ENCODE measurements around the gene MBD5. TPM values are rescaled to one million over a fixed set of nuclear protein-coding genes. Genes with fewer than 3 reads are reported as not detected.

Gene MBD5
- total RNA-seq, 4 donors from 2014 or later, result 11.9 to 51.9 (median 19.7) TPM

- Histone ChIP-seq H3K27me3 (no peaks in the 10 kb centered on the region), H3K36me3 (peaks cover 6% of the 10 kb centered on the region), H3K4me3 (no peak overlapping the region), H3K9me3 (no peaks in the 10 kb centered on the region), H3K4me1 (no peaks in the 10 kb centered on the region), H3K27ac (no peak overlapping the region)
- WGBS, result 86% methylated on average over 2 of the region's 2 CpGs
- DNase-seq (ENCODE audit: low spot score in 2 of 2), result no peak
- TF ChIP-seq POLR2A (IDR thresholded peaks at IDR 0.05) (no peak), EP300 (IDR thresholded peaks at IDR 0.05) (no peak), POLR2AphosphoS5 (IDR thresholded peaks at IDR 0.05) (no peak)
- TF ChIP-seq, protein P1, sequence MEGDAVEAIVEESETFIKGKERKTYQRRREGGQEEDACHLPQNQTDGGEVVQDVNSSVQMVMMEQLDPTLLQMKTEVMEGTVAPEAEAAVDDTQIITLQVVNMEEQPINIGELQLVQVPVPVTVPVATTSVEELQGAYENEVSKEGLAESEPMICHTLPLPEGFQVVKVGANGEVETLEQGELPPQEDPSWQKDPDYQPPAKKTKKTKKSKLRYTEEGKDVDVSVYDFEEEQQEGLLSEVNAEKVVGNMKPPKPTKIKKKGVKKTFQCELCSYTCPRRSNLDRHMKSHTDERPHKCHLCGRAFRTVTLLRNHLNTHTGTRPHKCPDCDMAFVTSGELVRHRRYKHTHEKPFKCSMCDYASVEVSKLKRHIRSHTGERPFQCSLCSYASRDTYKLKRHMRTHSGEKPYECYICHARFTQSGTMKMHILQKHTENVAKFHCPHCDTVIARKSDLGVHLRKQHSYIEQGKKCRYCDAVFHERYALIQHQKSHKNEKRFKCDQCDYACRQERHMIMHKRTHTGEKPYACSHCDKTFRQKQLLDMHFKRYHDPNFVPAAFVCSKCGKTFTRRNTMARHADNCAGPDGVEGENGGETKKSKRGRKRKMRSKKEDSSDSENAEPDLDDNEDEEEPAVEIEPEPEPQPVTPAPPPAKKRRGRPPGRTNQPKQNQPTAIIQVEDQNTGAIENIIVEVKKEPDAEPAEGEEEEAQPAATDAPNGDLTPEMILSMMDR (IDR thresholded peaks at IDR 0.05), result no peak
Measured at GRCh38 chr2:148042219-148042618, 21.3 kb downstream of the MBD5 start.

- no peaks in the 10 kb centered on the region for H3K27me3 ChIP-seq
- 68% methylated on average over 2 of the region's 2 CpGs for WGBS
- no peaks in the 10 kb centered on the region for H3K4me1 ChIP-seq
- no peak for DNase-seq (ENCODE audit: low spot score in 2 of 2)
- peaks cover 6% of the 10 kb centered on the region for H3K36me3 ChIP-seq
- no peaks in the 10 kb centered on the region for H3K9me3 ChIP-seq
- no peak for TF ChIP-seq EP300 (IDR thresholded peaks at IDR 0.05)
- TF ChIP-seq, protein P1 (IDR thresholded peaks at IDR 0.05), result no peak
- no peak for TF ChIP-seq POLR2AphosphoS5 (IDR thresholded peaks at IDR 0.05)
- no peak for TF ChIP-seq POLR2A (IDR thresholded peaks at IDR 0.05)
- no peak overlapping the region for H3K4me3 ChIP-seq
- H3K27ac ChIP-seq, result no peak overlapping the region
Measured at GRCh38 chr2:148044322-148044721, 23.4 kb downstream of the MBD5 start.

DNA sequence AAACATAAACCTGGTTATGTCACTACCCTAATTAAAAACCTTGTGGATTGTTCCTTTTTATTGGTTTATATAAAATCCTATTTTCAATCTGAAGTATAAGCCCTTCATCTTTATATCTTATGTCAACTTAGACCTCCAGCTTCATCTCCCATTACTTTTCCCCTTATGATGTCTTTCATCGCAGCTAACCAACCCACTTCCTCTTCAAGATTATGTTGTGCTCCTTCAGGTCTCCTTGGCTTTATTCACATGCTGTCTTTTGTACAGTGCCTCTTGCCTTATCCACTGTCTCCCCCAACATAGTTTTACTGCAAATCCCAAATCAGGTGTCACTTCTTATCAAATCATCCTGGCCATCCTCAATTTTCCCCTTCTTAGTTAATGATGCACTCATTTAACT lies 25.9 kb downstream of the MBD5 start:
- no peak for TF ChIP-seq POLR2AphosphoS5 (IDR thresholded peaks at IDR 0.05)
- no peak for TF ChIP-seq POLR2A (IDR thresholded peaks at IDR 0.05)
- no peak for TF ChIP-seq EP300 (IDR thresholded peaks at IDR 0.05)
- TF ChIP-seq, protein P1 (IDR thresholded peaks at IDR 0.05), result no peak
- WGBS, result 85% methylated on average over 1 of the region's 1 CpG

DNA sequence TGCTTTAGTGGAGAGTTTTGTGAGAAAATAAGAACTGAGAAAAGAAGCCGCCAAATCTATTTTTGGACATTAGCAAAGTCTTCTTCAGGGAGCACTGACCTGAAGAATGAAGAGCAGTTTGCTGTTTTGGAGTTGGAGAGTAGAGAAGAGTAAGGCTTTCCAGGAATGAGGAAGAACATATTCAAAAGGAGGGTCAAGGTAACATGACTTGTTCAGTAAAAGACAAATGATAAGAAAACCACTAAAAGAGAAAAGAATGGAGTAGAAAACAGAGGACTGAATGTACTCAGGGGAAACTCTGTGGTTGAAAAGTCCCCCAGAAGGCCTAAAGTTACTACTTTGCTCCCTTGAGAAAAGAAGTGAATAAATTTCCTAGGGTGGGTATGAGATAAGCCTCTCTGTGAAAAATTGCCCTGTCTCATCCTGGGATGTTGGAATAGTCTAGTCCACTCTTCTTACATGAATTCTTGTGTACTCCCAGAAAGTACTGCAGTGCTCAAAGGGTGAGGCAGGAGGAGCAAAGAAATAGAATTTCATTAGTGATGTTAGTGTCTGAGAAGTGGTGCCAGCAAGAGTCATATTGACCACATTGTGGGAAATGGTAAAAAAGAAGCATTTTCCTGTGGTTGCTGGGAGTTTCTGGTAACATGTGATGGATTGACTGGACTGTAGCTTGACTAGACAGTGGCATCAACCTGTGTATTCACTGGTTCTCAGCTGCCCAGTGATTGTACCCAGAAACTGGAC lies 27.8 kb downstream of the MBD5 start:
- TF ChIP-seq, protein P1 (IDR thresholded peaks at IDR 0.05), result no peak
- TF ChIP-seq EP300 (IDR thresholded peaks at IDR 0.05) (no peak), POLR2AphosphoS5 (IDR thresholded peaks at IDR 0.05) (no peak), POLR2A (IDR thresholded peaks at IDR 0.05) (no peak)
- WGBS, result 100% methylated on average over 1 of the region's 1 CpG
- H3K27me3 ChIP-seq, result no peaks in the 10 kb centered on the region
- H3K27ac ChIP-seq, result no peak overlapping the region
- no peaks in the 10 kb centered on the region for H3K36me3 ChIP-seq
- H3K9me3 ChIP-seq, result no peaks in the 10 kb centered on the region
- no peak for DNase-seq (ENCODE audit: low spot score in 2 of 2)
- H3K4me1 ChIP-seq, result no peaks in the 10 kb centered on the region
- no peak overlapping the region for H3K4me3 ChIP-seq

More for the DNA sequence above, 25.9 kb downstream of the MBD5 start:
- Histone ChIP-seq H3K9me3 (no peaks in the 10 kb centered on the region), H3K36me3 (no peaks in the 10 kb centered on the region), H3K4me1 (no peaks in the 10 kb centered on the region), H3K27me3 (no peaks in the 10 kb centered on the region), H3K4me3 (no peak overlapping the region), H3K27ac (no peak overlapping the region)
- DNase-seq (ENCODE audit: low spot score in 2 of 2), result no peak

DNA sequence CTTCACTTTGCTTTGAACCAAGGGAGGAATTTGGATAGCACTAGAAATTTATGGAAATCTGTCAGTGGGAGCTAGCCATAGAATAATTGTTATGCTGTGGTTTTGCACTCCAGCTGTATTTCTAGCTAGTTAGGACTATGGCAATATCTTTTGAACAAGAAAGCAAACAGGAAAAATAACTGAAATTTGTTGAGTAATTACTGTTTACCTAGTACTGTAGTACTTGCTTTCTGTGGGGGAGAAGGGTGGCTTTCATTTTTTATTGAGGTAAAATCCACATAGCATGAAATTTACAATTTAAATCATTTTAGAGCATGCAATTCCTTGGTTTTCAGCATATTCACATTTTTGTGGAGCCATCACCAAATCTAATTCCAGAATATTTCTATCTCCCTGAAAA lies 28.4 kb downstream of the MBD5 start:
- Histone ChIP-seq H3K36me3 (no peaks in the 10 kb centered on the region), H3K27me3 (no peaks in the 10 kb centered on the region), H3K27ac (no peak overlapping the region), H3K4me3 (no peak overlapping the region), H3K4me1 (no peaks in the 10 kb centered on the region), H3K9me3 (no peaks in the 10 kb centered on the region)
- TF ChIP-seq POLR2A (IDR thresholded peaks at IDR 0.05) (no peak), POLR2AphosphoS5 (IDR thresholded peaks at IDR 0.05) (no peak), EP300 (IDR thresholded peaks at IDR 0.05) (no peak)
- TF ChIP-seq, protein P1 (IDR thresholded peaks at IDR 0.05), result no peak
- DNase-seq (ENCODE audit: low spot score in 2 of 2), result no peak
